ENCODE data around the gene ZNF425. TPM values are rescaled to one million over a fixed set of nuclear protein-coding genes. Genes with fewer than 3 reads are reported as not detected.
A peak's percentile ranks its signal among the peaks of the same experiment; 100 is the strongest.

Gene ZNF425
- total RNA-seq, result 0.69 and 0.87 TPM in 2 replicates

GRCh38 chr7:149125863-149126661 is at the start of gene ZNF425:
Gene ZNF425, minus strand, starts transcription at chr7:149126324. Its CDS starts 111 bp downstream, at chr7:149126213.
- H3K4me3 ChIP-seq (ENCODE audit: low read depth, low read length), result peak within 1 kb of the TSS; percentile 100
- no peak for DNase-seq (ENCODE audit: low read depth)
- TF ChIP-seq CTCF (conservative IDR thresholded peaks at IDR 0.05; ENCODE audit: low read depth, low read length), result peak; percentile 94

- TF ChIP-seq CTCF (conservative IDR thresholded peaks at IDR 0.05; ENCODE audit: low read depth, low read length), result no peak
- no peak overlapping the region for H3K4me3 ChIP-seq (ENCODE audit: low read depth, low read length)
- DNase-seq (ENCODE audit: low read depth), result no peak
These were observed 49.0 kb upstream of the ZNF425 start for GRCh38 chr7:149175150-149175549.

- no peak for DNase-seq (ENCODE audit: low read depth)
- TF ChIP-seq CTCF (conservative IDR thresholded peaks at IDR 0.05; ENCODE audit: low read depth, low read length), result no peak
- H3K4me3 ChIP-seq (ENCODE audit: low read depth, low read length), result no peak overlapping the region
These were observed 46.4 kb upstream of the ZNF425 start for GRCh38 chr7:149172534-149172920.

- no peak overlapping the region for H3K4me3 ChIP-seq (ENCODE audit: low read depth, low read length)
- DNase-seq (ENCODE audit: low read depth), result no peak
- TF ChIP-seq CTCF (conservative IDR thresholded peaks at IDR 0.05; ENCODE audit: low read depth, low read length), result no peak
These were observed 45.9 kb upstream of the ZNF425 start for GRCh38 chr7:149171892-149172533.

GRCh38 chr7:149166630-149167352 is 40.7 kb upstream of the ZNF425 start:
- no peak for TF ChIP-seq CTCF (conservative IDR thresholded peaks at IDR 0.05; ENCODE audit: low read depth, low read length)
- H3K4me3 ChIP-seq (ENCODE audit: low read depth, low read length), result no peak overlapping the region
- no peak for DNase-seq (ENCODE audit: low read depth)

- H3K4me3 ChIP-seq (ENCODE audit: low read depth, low read length), result no peak overlapping the region
- no peak for DNase-seq (ENCODE audit: low read depth)
- no peak for TF ChIP-seq CTCF (conservative IDR thresholded peaks at IDR 0.05; ENCODE audit: low read depth, low read length)
These were observed 40.0 kb upstream of the ZNF425 start for GRCh38 chr7:149166142-149166541.
